RWPE1 (cell line): ENCODE measurements around the gene GRIN2C.
"Not testable (repeated sequence)": the region's sequence is repeated elsewhere in the genome, so short reads cannot be mapped to it uniquely, and the experiment has no call there.

Experiments
- CTCF ChIA-PET: fragments of 350-600 bp; sonication (Branson Sonifier 250); formaldehyde crosslinking; extraction: SDS; loops from one replicate; lab custom pipeline; 2021; lab: Yijun Ruan, JAX
- POLR2A ChIA-PET: fragments of 400-600 bp; formaldehyde crosslinking; extraction: SDS; loops from one replicate; lab custom pipeline; 2020; ENCODE audit warnings: antibody characterized with exemption; ENCODE audit not compliant: low non-redundant PET; lab: Yijun Ruan, JAX
- DNase-seq: peaks from one replicate; pipeline ENCODE4 v3.0.0; 2012; ENCODE audit warnings: low spot score
- H3K27ac ChIP-seq: fragments of 450-650 bp; 2 replicates; pipeline ENCODE4 v1.5.1; 2017
- TF ChIP-seq, protein P1 (sequence below): fragments of 450-650 bp; conservative IDR thresholded peaks from 2 replicates; pipeline ENCODE4 v1.5.1; 2017; ENCODE audit warnings: low read depth, mild to moderate bottlenecking

Gene GRIN2C

DNA sequence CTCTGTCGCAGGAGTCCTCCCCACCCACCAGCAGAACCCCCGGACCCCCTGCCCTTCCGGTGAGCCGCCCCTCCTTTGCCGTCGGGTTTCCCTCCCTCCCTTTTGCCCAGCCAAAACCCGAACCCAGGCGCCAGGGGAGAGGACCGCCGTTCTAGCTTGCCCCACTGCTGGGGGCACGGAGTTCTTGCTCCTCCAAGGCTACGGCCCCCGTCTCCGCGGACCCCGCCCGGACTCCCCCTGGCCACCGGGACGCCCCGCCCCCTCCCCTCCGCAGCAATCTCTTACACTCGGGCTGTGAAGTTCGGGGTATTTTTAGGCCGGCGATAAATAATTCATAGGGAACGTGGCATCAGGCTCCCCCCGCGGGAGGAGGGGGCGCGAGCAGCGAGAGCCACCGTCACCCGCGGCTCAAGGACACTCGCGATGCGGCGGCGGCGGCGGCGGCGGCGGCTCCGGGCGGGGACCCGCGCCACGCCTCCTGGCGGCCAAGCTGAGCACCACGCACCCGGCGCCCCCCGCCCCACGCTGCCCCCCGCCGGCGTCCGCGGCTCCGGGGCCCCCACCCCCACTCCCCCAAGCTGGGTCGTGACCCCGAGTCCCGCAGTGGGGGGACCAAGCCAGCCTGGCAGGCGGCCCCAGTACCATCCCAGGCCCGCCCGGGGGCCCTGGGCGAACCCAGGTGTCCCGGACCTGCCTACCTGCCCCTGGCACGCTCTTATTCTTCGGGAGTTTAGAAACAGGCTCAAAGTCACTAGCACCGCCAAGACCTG, at the start of gene GRIN2C:
Gene GRIN2C, minus strand, starts transcription at position 427 of the 770 bp plus-strand sequence. CDS start 4,793 bp downstream, outside the sequence.
- H3K27ac ChIP-seq, result no peak within 1 kb of the TSS
- CTCF ChIA-PET, result interaction anchor here (0.6 to 2.6 kb wide), 5 partner anchors 13 to 401 kb away, joined by 3 to 12 read pairs (median 7); partner anchors contain the start of gene FDXR
- POLR2A ChIA-PET, result no interaction called here
- no peak for DNase-seq
- TF ChIP-seq, protein P1, sequence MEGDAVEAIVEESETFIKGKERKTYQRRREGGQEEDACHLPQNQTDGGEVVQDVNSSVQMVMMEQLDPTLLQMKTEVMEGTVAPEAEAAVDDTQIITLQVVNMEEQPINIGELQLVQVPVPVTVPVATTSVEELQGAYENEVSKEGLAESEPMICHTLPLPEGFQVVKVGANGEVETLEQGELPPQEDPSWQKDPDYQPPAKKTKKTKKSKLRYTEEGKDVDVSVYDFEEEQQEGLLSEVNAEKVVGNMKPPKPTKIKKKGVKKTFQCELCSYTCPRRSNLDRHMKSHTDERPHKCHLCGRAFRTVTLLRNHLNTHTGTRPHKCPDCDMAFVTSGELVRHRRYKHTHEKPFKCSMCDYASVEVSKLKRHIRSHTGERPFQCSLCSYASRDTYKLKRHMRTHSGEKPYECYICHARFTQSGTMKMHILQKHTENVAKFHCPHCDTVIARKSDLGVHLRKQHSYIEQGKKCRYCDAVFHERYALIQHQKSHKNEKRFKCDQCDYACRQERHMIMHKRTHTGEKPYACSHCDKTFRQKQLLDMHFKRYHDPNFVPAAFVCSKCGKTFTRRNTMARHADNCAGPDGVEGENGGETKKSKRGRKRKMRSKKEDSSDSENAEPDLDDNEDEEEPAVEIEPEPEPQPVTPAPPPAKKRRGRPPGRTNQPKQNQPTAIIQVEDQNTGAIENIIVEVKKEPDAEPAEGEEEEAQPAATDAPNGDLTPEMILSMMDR, result peak; percentile 60

DNA sequence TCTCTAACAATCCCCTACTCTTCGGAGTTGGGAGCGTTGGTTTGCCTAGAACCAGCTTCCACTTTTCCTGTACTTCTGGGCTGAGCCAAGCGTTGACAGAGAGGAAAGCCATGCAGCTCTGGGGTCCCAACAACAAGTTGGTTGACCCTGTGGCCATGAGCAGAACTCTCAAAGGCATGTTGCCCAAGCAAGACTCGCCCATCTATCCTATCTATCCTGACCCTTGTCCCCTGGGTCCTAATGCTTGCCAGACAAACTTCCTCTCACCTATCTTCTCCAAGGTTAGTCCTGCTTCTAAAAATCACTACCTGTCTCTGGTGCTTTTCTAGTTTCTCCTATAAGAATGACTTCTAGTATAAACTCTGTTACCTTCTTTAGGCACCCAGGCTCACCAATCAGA, 49.4 kb upstream of the GRIN2C start:
- DNase-seq, H3K27ac ChIP-seq, POLR2A ChIA-PET: not testable (repeated sequence)
- CTCF ChIA-PET, result interaction anchor here (0.6 kb wide), 1 partner anchor 18 kb away, joined by 3 read pairs; no protein-coding TSS in a partner anchor

DNA sequence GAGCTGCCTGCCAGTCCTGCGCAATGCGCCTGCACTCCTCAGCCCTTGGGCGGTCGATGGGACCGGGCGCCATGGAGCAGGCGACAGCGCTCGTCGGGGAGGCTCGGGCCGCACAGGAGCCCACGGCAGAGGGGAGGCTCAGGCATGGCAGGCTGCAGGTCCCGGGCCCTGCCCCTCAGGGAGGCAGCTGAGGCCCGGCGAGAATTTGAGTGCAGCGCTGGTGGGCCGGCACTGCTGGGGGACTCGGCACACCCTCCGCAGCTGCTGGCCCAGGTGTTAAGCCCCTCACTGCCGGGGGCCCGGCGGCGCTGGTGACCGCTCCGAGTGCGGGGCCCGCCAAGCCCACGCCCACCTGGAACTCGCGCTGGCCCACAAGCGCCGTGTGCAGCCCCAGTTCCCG, 47.3 kb upstream of the GRIN2C start:
- DNase-seq, result no peak
- POLR2A ChIA-PET, result no interaction called here
- CTCF ChIA-PET, result interaction anchor here (1.6 kb wide), 1 partner anchor 51 kb away, joined by 4 read pairs; no protein-coding TSS in a partner anchor
- TF ChIP-seq, protein P1, result no peak
- no peak overlapping the region for H3K27ac ChIP-seq

- CTCF ChIA-PET, result interaction anchor here (0.6 to 1.6 kb wide), 3 partner anchors 10 to 55 kb away, joined by 3 to 6 read pairs (median 4); no protein-coding TSS in a partner anchor
- POLR2A ChIA-PET, DNase-seq, H3K27ac ChIP-seq: not testable (repeated sequence)
Observed at GRCh38 chr17:74906214-74906793, 46.6 kb upstream of the GRIN2C start.

- H3K27ac ChIP-seq, result no peak overlapping the region
- DNase-seq, result no peak
- POLR2A ChIA-PET, result no interaction called here
- CTCF ChIA-PET, result no interaction called here
- TF ChIP-seq, protein P1, result no peak
Observed at GRCh38 chr17:74904687-74905409, 45.2 kb upstream of the GRIN2C start.

GRCh38 chr17:74903671-74904070, 44.0 kb upstream of the GRIN2C start:
- TF ChIP-seq, protein P1, result no peak
- H3K27ac ChIP-seq, result no peak overlapping the region
- no peak for DNase-seq
- ChIA-PET CTCF (interaction anchor here (0.7 kb wide), 1 partner anchor 172 kb away, joined by 3 read pairs; no protein-coding TSS in a partner anchor), POLR2A (no interaction called here)

DNA sequence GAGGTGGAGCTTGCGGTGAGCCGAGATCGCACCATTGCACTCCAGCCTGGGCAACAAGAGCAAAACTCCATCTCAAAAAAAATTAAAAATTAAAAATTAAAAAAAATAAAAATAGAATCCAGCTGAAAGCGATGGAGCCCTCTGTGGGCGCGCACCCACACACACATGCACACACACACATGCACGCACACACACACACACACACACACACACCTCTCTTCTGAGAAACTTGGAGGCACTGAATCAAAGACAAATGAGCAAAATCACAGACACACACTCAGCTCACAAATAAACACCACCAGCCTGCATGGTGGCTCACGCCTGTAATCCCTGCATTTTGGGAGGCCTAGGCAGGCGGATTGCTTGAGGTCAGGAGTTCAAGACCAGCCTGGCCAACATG, 43.3 kb upstream of the GRIN2C start:
- ChIA-PET POLR2A (no interaction called here), CTCF (interaction anchor here (0.6 to 1.2 kb wide), 2 partner anchors 21 to 97 kb away, joined by 3 read pairs; partner anchors contain the start of gene OTOP2)
- H3K27ac ChIP-seq, result no peak overlapping the region
- no peak for DNase-seq
- TF ChIP-seq, protein P1, result no peak
